Measurements from ENCODE around the gene BRWD1. TPM values are rescaled to one million over a fixed set of nuclear protein-coding genes. Genes with fewer than 3 reads are reported as not detected.
"Not testable (repeated sequence)": the region's sequence is repeated elsewhere in the genome, so short reads cannot be mapped to it uniquely, and the experiment has no call there.

The BRWD1 gene
- total and polyA plus RNA-seq, 10 donors: 7.2 to 98.0 (median 55.7) TPM

- intact Hi-C loops (cut with DNase I; ENCODE audit: low total_unique reads): loop anchor here (2.0 to 10.0 kb wide), 2 partner anchors 401 to 631 kb away; no protein-coding TSS in a partner anchor
- H3K4me1 ChIP-seq: peaks cover 5 to 29% (median 13%) of the 10 kb centered on the region in 6 donors
- H3K4me3 ChIP-seq; H3K27me3 ChIP-seq (replicated peaks in 1 of 7); DNase-seq; H3K36me3 ChIP-seq; H3K9me3 ChIP-seq: not testable (repeated sequence)
- TF ChIP-seq, protein P1, sequence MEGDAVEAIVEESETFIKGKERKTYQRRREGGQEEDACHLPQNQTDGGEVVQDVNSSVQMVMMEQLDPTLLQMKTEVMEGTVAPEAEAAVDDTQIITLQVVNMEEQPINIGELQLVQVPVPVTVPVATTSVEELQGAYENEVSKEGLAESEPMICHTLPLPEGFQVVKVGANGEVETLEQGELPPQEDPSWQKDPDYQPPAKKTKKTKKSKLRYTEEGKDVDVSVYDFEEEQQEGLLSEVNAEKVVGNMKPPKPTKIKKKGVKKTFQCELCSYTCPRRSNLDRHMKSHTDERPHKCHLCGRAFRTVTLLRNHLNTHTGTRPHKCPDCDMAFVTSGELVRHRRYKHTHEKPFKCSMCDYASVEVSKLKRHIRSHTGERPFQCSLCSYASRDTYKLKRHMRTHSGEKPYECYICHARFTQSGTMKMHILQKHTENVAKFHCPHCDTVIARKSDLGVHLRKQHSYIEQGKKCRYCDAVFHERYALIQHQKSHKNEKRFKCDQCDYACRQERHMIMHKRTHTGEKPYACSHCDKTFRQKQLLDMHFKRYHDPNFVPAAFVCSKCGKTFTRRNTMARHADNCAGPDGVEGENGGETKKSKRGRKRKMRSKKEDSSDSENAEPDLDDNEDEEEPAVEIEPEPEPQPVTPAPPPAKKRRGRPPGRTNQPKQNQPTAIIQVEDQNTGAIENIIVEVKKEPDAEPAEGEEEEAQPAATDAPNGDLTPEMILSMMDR (IDR thresholded peaks at IDR 0.05 in 8 of 11, conservative IDR thresholded peaks at IDR 0.05 in 3 of 11): peak in 7 of 11 experiments; percentile 7 to 52 (median 46)
- TF ChIP-seq POLR2AphosphoS5 (IDR thresholded peaks at IDR 0.05): peak in 1 of 3 donors; percentile 10
- WGBS, 5 donors: 48 to 71% (median 57%) methylated on average over 7 to 8 of the region's 8 CpGs
- peak overlapping the region in 1 of 8 donors; percentile 62 for H3K27ac ChIP-seq
These were observed 177.3 kb downstream of the BRWD1 start for GRCh38 chr21:39136138-39136537.

DNA sequence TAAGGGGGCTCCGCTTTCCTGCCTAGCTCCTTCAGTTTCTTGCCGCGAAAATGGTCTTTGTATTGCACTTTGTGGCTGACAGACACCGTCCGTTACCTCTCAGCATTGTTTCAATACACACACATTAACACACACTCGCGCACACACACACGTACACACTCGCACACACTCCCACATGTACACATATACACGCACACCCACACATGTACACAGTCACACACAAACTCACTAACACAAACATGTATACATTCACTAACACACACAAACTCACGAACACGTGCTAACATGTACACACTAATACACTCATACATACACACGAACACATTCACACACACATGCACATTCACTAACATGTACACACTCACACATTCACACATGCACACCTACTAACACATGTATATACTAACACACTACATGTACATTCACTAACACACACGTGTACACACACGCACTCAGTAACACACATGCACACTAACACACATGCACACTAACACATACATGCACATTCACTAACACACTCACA, 179.1 kb downstream of the BRWD1 start:
- intact Hi-C loops (cut with DNase I; ENCODE audit: low total_unique reads): loop anchor here (10.0 kb wide), 1 partner anchor 630 kb away; no protein-coding TSS in a partner anchor
- H3K4me3 ChIP-seq: no peak overlapping the region
- TF ChIP-seq POLR2A (IDR thresholded peaks at IDR 0.05): no peak
- TF ChIP-seq, protein P1 (IDR thresholded peaks at IDR 0.05 in 8 of 11, conservative IDR thresholded peaks at IDR 0.05 in 3 of 11): no peak
- TF ChIP-seq POLR2AphosphoS5 (IDR thresholded peaks at IDR 0.05): no peak
- H3K4me1 ChIP-seq: peaks cover 5 to 29% (median 13%) of the 10 kb centered on the region in 6 donors
- WGBS, 5 donors: 90 to 95% (median 91%) methylated on average over 15 of the region's 15 CpGs
- H3K27me3 ChIP-seq (replicated peaks in 1 of 7): no peaks in the 10 kb centered on the region
- no peak for DNase-seq
- no peak overlapping the region for H3K27ac ChIP-seq
- H3K9me3 ChIP-seq: peaks cover 0 to 11% (median 6%) of the 10 kb centered on the region in 8 donors
- H3K36me3 ChIP-seq: no peaks in the 10 kb centered on the region

Small RNA genes lying within 50 kb of the gene (small RNA-seq; reads per million reads assigned to genes)
- 0 reads per million in 4 donors for gene RF00019

Other genes starting within 250 kb of the BRWD1 start
- 10 to 100 TPM; 12.3 to 25.3 (median 17.0) TPM for gene PSMG1, start 130.2 kb downstream of the BRWD1 start, total RNA-seq
- gene PSMG1, start 130.2 kb downstream of the BRWD1 start, polyA plus RNA-seq: 10 to 100 TPM; 32.3 to 39.9 (median 39.3) TPM
- gene HMGN1, start 35.5 kb upstream of the BRWD1 start, total RNA-seq: 100 to 1,000 TPM; 101 to 193 (median 152) TPM
- gene HMGN1, start 35.5 kb upstream of the BRWD1 start, polyA plus RNA-seq: 100 to 1,000 TPM; 248 to 276 (median 250) TPM
- gene LCA5L, start 132.1 kb upstream of the BRWD1 start, total RNA-seq: 1 to 10 TPM in 1 of 7 donors, under 1 TPM in 5, not detected in 1; 0.40 to 1.3 (median 0.71) TPM
- under 1 TPM; 0.26 to 0.38 (median 0.26) TPM for gene LCA5L, start 132.1 kb upstream of the BRWD1 start, polyA plus RNA-seq
- 1 to 10 TPM in 5 of 7 donors, under 1 TPM in 2; 0.69 to 2.6 (median 1.3) TPM for gene SH3BGR, start 138.3 kb upstream of the BRWD1 start, total RNA-seq
- gene SH3BGR, start 138.3 kb upstream of the BRWD1 start, polyA plus RNA-seq: 1 to 10 TPM; 2.7 to 3.7 (median 3.7) TPM